ENCODE data around the gene PPT2.

The PPT2 gene

GRCh38 chr6:32194388-32194787 lies 40.4 kb downstream of the PPT2 start:
- DNase-seq (ENCODE audit: extremely low read depth, insufficient read length), result no peak
- Histone ChIP-seq H3K36me3 (ENCODE audit: control insufficient read depth, insufficient read depth, low read length) (no peaks in the 10 kb centered on the region; the same call in 1 of the 2 replicates), H3K27me3 (replicated peaks; ENCODE audit: control insufficient read depth, insufficient read depth, low read length) (no peaks in the 10 kb centered on the region), H3K4me3 (replicated peaks; ENCODE audit: low read depth, low read length) (no peak overlapping the region)
- TF ChIP-seq CTCF (IDR thresholded peaks at IDR 0.05; ENCODE audit: insufficient read depth, low read length, poor library complexity, severe bottlenecking), result no peak

GRCh38 chr6:32194825-32195651 lies 41.1 kb downstream of the PPT2 start:
- peak; percentile 52 for TF ChIP-seq CTCF (IDR thresholded peaks at IDR 0.05; ENCODE audit: insufficient read depth, low read length, poor library complexity, severe bottlenecking)
- H3K36me3 ChIP-seq (ENCODE audit: control insufficient read depth, insufficient read depth, low read length), result no peaks in the 10 kb centered on the region; the same call in 1 of the 2 replicates
- no peaks in the 10 kb centered on the region for H3K27me3 ChIP-seq (replicated peaks; ENCODE audit: control insufficient read depth, insufficient read depth, low read length)
- no peak for DNase-seq (ENCODE audit: extremely low read depth, insufficient read length)
- peak overlapping the region; percentile 60 for H3K4me3 ChIP-seq (replicated peaks; ENCODE audit: low read depth, low read length)

- no peaks in the 10 kb centered on the region; the same call in 1 of the 2 replicates for H3K36me3 ChIP-seq (ENCODE audit: control insufficient read depth, insufficient read depth, low read length)
- TF ChIP-seq CTCF (IDR thresholded peaks at IDR 0.05; ENCODE audit: insufficient read depth, low read length, poor library complexity, severe bottlenecking), result peak; percentile 5
- peak; percentile 100 for DNase-seq (ENCODE audit: extremely low read depth, insufficient read length)
- peak overlapping the region; percentile 96 for H3K4me3 ChIP-seq (replicated peaks; ENCODE audit: low read depth, low read length)
- H3K27me3 ChIP-seq (replicated peaks; ENCODE audit: control insufficient read depth, insufficient read depth, low read length), result no peaks in the 10 kb centered on the region
Observed at GRCh38 chr6:32195652-32195901, 41.6 kb downstream of the PPT2 start.

- H3K36me3 ChIP-seq (ENCODE audit: control insufficient read depth, insufficient read depth, low read length), result no peaks in the 10 kb centered on the region
- peak overlapping the region; percentile 96 for H3K4me3 ChIP-seq (replicated peaks; ENCODE audit: low read depth, low read length)
- no peaks in the 10 kb centered on the region for H3K27me3 ChIP-seq (replicated peaks; ENCODE audit: control insufficient read depth, insufficient read depth, low read length)
- TF ChIP-seq CTCF (IDR thresholded peaks at IDR 0.05; ENCODE audit: insufficient read depth, low read length, poor library complexity, severe bottlenecking), result no peak
- DNase-seq (ENCODE audit: extremely low read depth, insufficient read length), result peak; percentile 84
Observed at GRCh38 chr6:32195902-32196681, 42.2 kb downstream of the PPT2 start.

- no peak for DNase-seq (ENCODE audit: extremely low read depth, insufficient read length)
- peak overlapping the region; percentile 96 for H3K4me3 ChIP-seq (replicated peaks; ENCODE audit: low read depth, low read length)
- peak; percentile 21 for TF ChIP-seq CTCF (IDR thresholded peaks at IDR 0.05; ENCODE audit: insufficient read depth, low read length, poor library complexity, severe bottlenecking)
- H3K36me3 ChIP-seq (ENCODE audit: control insufficient read depth, insufficient read depth, low read length), result no peaks in the 10 kb centered on the region
- H3K27me3 ChIP-seq (replicated peaks; ENCODE audit: control insufficient read depth, insufficient read depth, low read length), result no peaks in the 10 kb centered on the region
Observed at GRCh38 chr6:32196682-32197616, 43.0 kb downstream of the PPT2 start.
